CD8-positive, alpha-beta memory T cell (primary cell): Measurements from ENCODE around the gene MYBPC2. TPM values are rescaled to one million over a fixed set of nuclear protein-coding genes. Genes with fewer than 3 reads are reported as not detected.

Experiments
- CTCF ChIA-PET: fragments of 350-600 bp; sonication (Branson Sonifier 250); formaldehyde crosslinking; loops from one replicate; lab custom pipeline; 2021; ENCODE audit warnings: antibody characterized with exemption; lab: Charles Lee
- POLR2A ChIA-PET: fragments of 350-600 bp; sonication (Branson Sonifier 250); formaldehyde crosslinking; loops from one replicate; lab custom pipeline; 2021; ENCODE audit warnings: antibody characterized with exemption; lab: Charles Lee
- DNase-seq, 5 donors: peaks; one replicate each; pipeline versions ENCODE4 v3.0.0 to v3.0.0-alpha.2; 2020 to 2022; ENCODE audit warnings: mixed read lengths in 1 of 5
- H3K27ac ChIP-seq: one replicate; pipeline ENCODE4 v1.7.0; 2013; ENCODE audit warnings: low read depth, mild to moderate bottlenecking, low read length, moderate library complexity
- H3K27me3 ChIP-seq: 2 replicates; pipeline ENCODE4 v1.7.0; 2013; ENCODE audit warnings: low read length, mild to moderate bottlenecking; ENCODE audit not compliant: insufficient read depth, poor library complexity, severe bottlenecking
- H3K36me3 ChIP-seq: 2 replicates; pipeline ENCODE4 v1.7.0; 2013; ENCODE audit warnings: mild to moderate bottlenecking, low read length, moderate library complexity; ENCODE audit not compliant: insufficient read depth
- H3K4me1 ChIP-seq: 2 replicates; pipeline ENCODE4 v1.7.0; 2013; ENCODE audit warnings: mild to moderate bottlenecking, low read length, moderate library complexity; ENCODE audit not compliant: insufficient read depth
- H3K4me3 ChIP-seq: 2 replicates; pipeline ENCODE4 v1.7.0; 2013; ENCODE audit warnings: mild to moderate bottlenecking, low read length
- H3K9me3 ChIP-seq: 2 replicates; pipeline ENCODE4 v1.7.0; 2013; ENCODE audit warnings: mild to moderate bottlenecking, low read length
- H3K27ac Mint-ChIP-seq, 8 donors: one replicate each; pipeline ENCODE4 v1.8.0; 2020 to 2021; ENCODE audit warnings: mixed read lengths in 8 of 8, mild to moderate bottlenecking in 6 of 8, inconsistent platforms in 3 of 8, moderate library complexity in 3 of 8
- H3K27me3 Mint-ChIP-seq, 2 donors: one replicate each; pipeline ENCODE4 v1.8.0; 2020 to 2021; ENCODE audit warnings: mixed read lengths in 2 of 2, mild to moderate bottlenecking in 1 of 2, moderate library complexity in 1 of 2
- H3K36me3 Mint-ChIP-seq, 3 donors: one replicate each; pipeline ENCODE4 v1.8.0; 2020 to 2021; ENCODE audit warnings: mixed read lengths in 3 of 3, inconsistent platforms in 1 of 3, mild to moderate bottlenecking in 1 of 3
- H3K4me1 Mint-ChIP-seq, 3 donors: one replicate each; pipeline ENCODE4 v1.8.0; 2020 to 2021; ENCODE audit warnings: mixed read lengths in 3 of 3, inconsistent platforms in 1 of 3, mild to moderate bottlenecking in 1 of 3
- H3K4me3 Mint-ChIP-seq, 7 donors: one replicate each; pipeline ENCODE4 v1.8.0; 2020 to 2021; ENCODE audit warnings: mixed read lengths in 7 of 7, mild to moderate bottlenecking in 6 of 7, moderate library complexity in 4 of 7, inconsistent platforms in 2 of 7
- H3K9me3 Mint-ChIP-seq, 5 donors: one replicate each; pipeline ENCODE4 v1.8.0; 2020 to 2022; ENCODE audit warnings: mixed read lengths in 5 of 5, mild to moderate bottlenecking in 3 of 5, moderate library complexity in 2 of 5, inconsistent platforms in 1 of 5
- polyA plus RNA-seq: library from polyadenylated mRNA; unstranded; fragments of 300-500 nt; fragmentation: Illumina TruSeq; gene quantifications from one replicate; pipeline ENCODE4 v1.2.3, GENCODE V29; 2021
- total RNA-seq, 2 experiments: library from RNA; stranded (reverse); gene quantifications; one replicate each; pipeline ENCODE4 v1.2.3, GENCODE V29; 2021

The MYBPC2 gene
- total RNA-seq (under 1 TPM; 0.07 to 0.24 TPM), polyA plus RNA-seq (not detected)

DNA sequence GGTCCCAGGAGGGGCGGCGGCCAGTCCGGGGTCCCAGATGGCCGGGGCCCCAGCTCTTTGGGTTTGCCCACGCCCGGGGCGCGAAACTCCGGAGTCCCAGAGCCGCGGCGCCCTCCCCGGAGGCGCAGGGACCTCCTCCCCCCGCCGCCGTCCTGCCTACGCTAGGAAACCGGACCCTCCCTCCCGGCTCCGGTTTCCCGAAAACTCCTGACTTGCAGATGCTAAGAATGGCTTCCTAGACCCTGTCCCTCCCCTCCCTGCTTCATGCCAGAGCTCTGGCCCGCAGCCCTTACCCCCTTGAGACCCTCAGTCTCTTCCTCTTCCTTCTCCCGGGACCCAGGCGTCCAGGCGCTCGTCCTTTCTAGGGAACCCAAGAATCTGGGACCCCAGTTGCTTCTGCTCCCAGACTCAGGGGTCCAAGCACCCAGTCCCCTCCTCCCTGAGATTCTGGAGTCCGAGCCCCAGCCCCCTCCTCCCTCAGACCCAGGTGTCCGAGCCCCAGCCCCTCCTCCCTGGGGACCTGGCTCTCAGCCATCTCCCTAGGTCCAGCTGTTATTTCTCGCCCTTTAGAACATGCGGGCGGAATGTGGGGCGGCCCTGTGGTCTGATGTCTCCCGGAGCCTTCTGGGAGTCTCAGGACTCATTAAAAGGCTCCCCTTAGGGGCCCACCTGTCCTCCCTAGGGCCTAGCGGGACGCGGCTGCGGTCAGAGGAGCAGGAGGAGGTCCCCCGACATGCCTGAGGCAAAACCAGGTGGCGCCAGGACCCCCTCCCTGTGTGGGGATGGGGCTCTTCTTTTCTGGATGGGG lies at the start of gene MYBPC2:
TSS of gene MYBPC2 (plus strand) at position 672 of the 808 bp plus-strand sequence. CDS start at position 734, 62 bp downstream.
- Mint-ChIP-seq H3K4me3 (peak within 1 kb of the TSS; percentile 89 to 97 (median 91)), H3K9me3 (peaks cover 0 to 3% (median 0%) of the 10 kb centered on the region in 5 donors), H3K27ac (peak within 1 kb of the TSS in 7 of 8 donors; percentile 64 to 96 (median 90)), H3K4me1 (peaks cover 11 to 15% (median 12%) of the 10 kb centered on the region in 3 donors), H3K27me3 (peaks cover 19 to 42% of the 10 kb centered on the region in 2 donors), H3K36me3 (peaks cover 0 to 4% (median 0%) of the 10 kb centered on the region in 3 donors)
- DNase-seq: no peak
- no peaks in the 10 kb centered on the region for H3K9me3 ChIP-seq
- H3K36me3 ChIP-seq: no peaks in the 10 kb centered on the region
- peak within 1 kb of the TSS; percentile 78 for H3K4me3 ChIP-seq
- POLR2A ChIA-PET: no interaction called here
- peak within 1 kb of the TSS; percentile 19 for H3K27ac ChIP-seq
- peaks cover 4% of the 10 kb centered on the region for H3K27me3 ChIP-seq
- CTCF ChIA-PET: no interaction called here
- H3K4me1 ChIP-seq: peaks cover 9% of the 10 kb centered on the region

DNA sequence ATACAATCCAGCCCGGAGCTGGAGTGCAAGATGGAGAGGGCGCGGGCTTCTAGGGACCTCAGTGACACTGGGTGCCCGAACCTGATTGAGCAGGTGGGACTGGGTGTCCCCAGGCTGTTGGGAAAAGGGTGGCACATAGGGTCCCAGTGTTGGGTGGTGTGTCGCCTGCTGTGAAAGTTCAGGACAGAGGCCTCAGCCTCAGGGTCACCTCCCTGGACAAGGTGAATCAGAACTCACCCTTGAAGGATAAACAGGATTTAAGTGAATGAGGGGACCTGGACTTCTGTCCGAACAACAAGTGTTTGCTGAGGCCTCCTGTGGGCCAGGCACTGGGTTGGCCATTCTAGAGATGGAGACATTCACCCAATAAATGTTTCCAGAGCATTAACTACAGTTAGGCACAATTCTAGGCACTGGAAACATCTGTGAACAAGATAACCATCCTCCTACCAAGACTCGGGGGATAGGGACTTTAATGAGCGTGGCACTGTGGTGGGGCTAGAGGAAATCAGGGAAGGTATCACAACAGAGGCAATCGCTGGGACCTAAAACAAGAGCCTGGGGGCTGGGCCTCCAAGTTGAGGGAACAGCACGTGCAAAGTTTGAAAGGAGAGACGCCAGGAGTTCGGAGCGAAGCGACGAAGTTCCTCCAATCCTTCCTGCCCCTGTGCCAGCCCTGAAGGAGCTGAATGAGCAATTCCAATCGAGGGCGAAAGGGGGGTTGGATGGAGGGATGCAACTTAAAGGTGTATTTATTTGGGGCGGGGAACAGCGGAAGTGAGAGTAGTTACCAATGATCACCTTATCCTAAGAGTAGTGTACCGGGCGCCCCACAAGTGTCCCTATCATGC lies 49.5 kb upstream of the MYBPC2 start:
- H3K27me3 ChIP-seq: no peaks in the 10 kb centered on the region
- POLR2A ChIA-PET: interaction anchor here (0.6 to 2.0 kb wide), 4 partner anchors 22 to 128 kb away, joined by 3 to 13 read pairs (median 6); partner anchors contain the start of genes EMC10 and JOSD2
- Mint-ChIP-seq H3K36me3 (peaks cover 5 to 68% (median 7%) of the 10 kb centered on the region in 3 donors), H3K27ac (peak overlapping the region; percentile 84 to 98 (median 92)), H3K9me3 (peaks cover 0 to 3% (median 0%) of the 10 kb centered on the region in 5 donors), H3K27me3 (peaks cover 0 to 8% of the 10 kb centered on the region in 2 donors), H3K4me3 (peak overlapping the region; percentile 85 to 97 (median 93)), H3K4me1 (peaks cover 28 to 46% (median 42%) of the 10 kb centered on the region in 3 donors)
- H3K4me3 ChIP-seq: peak overlapping the region; percentile 43
- CTCF ChIA-PET: interaction anchor here (1.4 to 1.6 kb wide), 2 partner anchors 14 to 26 kb away, joined by 7 read pairs; no protein-coding TSS in a partner anchor
- no peak for DNase-seq
- H3K4me1 ChIP-seq: peaks cover 16% of the 10 kb centered on the region
- H3K27ac ChIP-seq: peak overlapping the region; percentile 49
- H3K36me3 ChIP-seq: peaks cover 25% of the 10 kb centered on the region
- H3K9me3 ChIP-seq: no peaks in the 10 kb centered on the region

DNA sequence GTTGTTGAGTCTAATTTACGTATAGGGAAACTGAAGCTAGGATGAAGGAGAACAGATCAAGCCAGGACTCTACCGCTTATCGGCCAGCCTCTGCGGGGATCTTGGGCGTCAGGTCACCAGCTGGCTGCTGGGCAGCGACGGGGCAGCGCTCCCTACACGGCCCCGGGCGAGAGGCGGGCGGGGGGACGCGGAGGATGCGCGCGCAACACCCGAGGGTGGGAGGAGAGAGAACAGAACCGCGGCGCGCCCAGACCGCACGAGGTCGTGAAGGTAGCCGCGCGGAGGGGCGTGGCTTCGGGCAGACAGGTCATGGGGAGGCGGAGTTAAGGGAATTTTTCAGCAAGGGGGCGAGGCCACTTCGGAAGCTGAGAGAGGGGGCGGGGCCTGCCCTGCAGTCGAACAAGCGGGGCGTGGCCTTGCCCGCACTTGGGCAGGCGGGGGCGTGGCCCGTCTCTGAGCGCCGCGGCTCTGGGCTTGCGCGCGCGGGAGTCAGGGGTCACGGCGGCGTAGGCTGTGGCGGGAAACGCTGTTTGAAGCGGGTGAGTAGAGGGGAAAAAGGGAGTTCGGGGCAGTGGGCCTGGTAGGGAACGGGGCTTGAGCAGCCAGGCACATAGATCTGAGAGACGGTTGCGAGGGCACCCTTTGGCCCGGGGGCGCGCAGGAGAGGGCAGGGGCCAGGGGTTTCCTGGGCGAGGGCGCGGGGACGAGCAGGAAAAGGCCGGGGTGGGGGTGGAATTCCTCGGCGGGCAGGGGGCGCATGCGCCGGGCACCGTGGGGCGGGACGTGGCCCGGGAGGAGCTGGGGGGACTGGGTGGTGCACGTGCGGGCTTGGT lies 48.6 kb upstream of the MYBPC2 start, which contains the start of gene POLD1:
TSS of gene POLD1 (plus strand) at position 496 of the 833 bp plus-strand sequence. CDS start 14,505 bp downstream, outside the sequence.
- peak within 1 kb of the TSS; percentile 84 to 98 (median 92) for H3K27ac Mint-ChIP-seq
- H3K4me1 Mint-ChIP-seq: peaks cover 28 to 45% (median 41%) of the 10 kb centered on the region in 3 donors
- H3K36me3 Mint-ChIP-seq: peaks cover 3 to 61% (median 7%) of the 10 kb centered on the region in 3 donors
- Histone ChIP-seq H3K27me3 (no peaks in the 10 kb centered on the region), H3K36me3 (peaks cover 16% of the 10 kb centered on the region), H3K27ac (peak within 1 kb of the TSS; percentile 49), H3K4me1 (peaks cover 16% of the 10 kb centered on the region), H3K9me3 (no peaks in the 10 kb centered on the region), H3K4me3 (peak within 1 kb of the TSS; percentile 46)
- ChIA-PET POLR2A (interaction anchor here (0.5 to 2.0 kb wide), 7 partner anchors 8 to 127 kb away, joined by 3 to 13 read pairs (median 5); partner anchors contain the start of genes EMC10, JOSD2 and NR1H2), CTCF (interaction anchor here (1.2 to 1.6 kb wide), 3 partner anchors 15 to 400 kb away, joined by 3 to 7 read pairs (median 7); no protein-coding TSS in a partner anchor)
- DNase-seq: peak; percentile 99
- peaks cover 0 to 8% of the 10 kb centered on the region in 2 donors for H3K27me3 Mint-ChIP-seq
- peaks cover 0 to 3% (median 0%) of the 10 kb centered on the region in 5 donors for H3K9me3 Mint-ChIP-seq
- H3K4me3 Mint-ChIP-seq: peak within 1 kb of the TSS; percentile 85 to 97 (median 93)

DNA sequence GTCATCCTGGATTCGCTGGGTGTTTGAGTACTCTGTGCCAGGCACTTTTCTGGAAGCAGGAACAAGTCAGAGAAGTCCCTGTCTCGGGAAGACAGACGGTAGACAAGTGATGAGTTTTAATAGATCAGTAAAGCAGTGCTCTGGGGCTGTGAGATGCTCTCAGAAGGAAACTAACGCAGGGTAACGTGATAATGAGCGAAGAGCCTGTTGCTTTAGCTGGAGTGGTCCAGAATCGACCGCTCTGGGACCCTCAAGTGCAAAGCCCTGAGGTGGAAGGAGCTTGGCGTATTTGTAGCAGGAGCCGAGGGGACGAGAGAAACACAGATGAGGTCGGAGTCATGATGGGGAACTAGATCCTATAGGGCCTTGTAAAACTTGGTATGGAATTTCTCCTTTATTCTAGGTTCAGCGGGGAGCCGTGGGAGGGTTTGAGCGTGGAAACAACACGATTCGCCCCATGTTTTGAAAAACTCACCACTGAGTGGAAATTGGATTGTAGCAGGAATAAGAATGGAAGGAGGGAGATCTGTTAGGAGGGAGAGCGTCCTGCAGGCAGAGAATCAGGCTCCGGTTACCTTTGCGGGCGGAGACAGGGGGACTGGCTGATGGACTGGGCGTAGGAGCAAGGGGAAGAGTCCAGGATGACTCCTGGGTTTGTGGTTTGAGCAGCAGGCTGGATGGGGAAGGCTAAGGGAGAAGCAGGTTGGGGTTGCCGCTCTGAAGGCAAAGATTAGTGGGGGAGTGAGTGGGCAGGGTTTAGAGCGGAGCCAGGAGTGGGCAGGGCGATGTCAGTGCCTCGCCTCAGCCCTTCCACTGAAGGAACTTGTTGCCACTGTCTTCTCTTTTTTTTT lies 47.8 kb upstream of the MYBPC2 start:
- peaks cover 0 to 52% (median 2%) of the 10 kb centered on the region in 3 donors for H3K36me3 Mint-ChIP-seq
- CTCF ChIA-PET: interaction anchor here (1.2 to 1.6 kb wide), 3 partner anchors 16 to 399 kb away, joined by 3 to 7 read pairs (median 7); no protein-coding TSS in a partner anchor
- H3K9me3 Mint-ChIP-seq: peaks cover 0 to 3% (median 0%) of the 10 kb centered on the region in 5 donors
- H3K9me3 ChIP-seq: no peaks in the 10 kb centered on the region
- H3K27me3 ChIP-seq: no peaks in the 10 kb centered on the region
- peaks cover 28 to 38% (median 32%) of the 10 kb centered on the region in 3 donors for H3K4me1 Mint-ChIP-seq
- peaks cover 8% of the 10 kb centered on the region for H3K36me3 ChIP-seq
- POLR2A ChIA-PET: interaction anchor here (0.5 to 2.0 kb wide), 6 partner anchors 9 to 126 kb away, joined by 3 to 13 read pairs (median 6); partner anchors contain the start of genes JOSD2 and NR1H2
- peak overlapping the region; percentile 44 for H3K27ac ChIP-seq
- H3K27ac Mint-ChIP-seq: peak overlapping the region; percentile 84 to 97 (median 90)
- H3K4me3 Mint-ChIP-seq: peak overlapping the region; percentile 85 to 97 (median 93)
- H3K27me3 Mint-ChIP-seq: peaks cover 0 to 8% of the 10 kb centered on the region in 2 donors
- no peak for DNase-seq
- H3K4me1 ChIP-seq: peaks cover 16% of the 10 kb centered on the region
- peak overlapping the region; percentile 46 for H3K4me3 ChIP-seq

DNA sequence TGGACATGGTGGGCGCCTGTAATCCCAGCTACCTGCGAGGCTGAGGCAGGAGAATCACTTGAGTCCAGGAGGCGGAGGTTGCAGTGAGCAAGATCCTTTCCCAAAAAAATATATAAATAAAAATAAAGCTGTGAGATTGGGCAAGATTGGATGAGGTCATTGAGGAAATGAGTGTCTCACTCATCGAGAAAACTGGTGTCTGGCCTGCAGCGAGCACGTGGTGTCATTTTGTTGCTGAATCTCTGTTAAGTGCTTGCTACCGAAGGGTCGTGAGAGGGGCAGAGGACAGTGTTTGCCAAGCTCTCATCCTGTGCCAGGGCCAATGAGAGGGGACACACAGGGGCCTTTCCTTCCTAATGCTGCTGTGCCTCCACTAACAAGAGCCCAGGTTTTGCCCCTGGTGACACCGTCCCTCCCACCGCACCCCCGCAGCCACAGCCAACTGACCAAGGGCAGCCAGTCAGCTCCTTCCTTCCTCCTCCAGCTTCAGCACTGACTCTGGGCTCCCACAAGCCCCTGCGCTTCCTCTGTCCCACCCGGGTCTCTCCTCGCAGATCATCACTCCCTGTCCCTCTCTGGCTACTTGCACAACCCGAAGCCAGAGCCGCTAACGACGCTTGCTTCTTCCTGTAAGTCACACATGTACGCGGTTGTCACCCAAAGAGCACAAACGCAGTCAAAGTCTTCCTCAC lies 45.4 kb upstream of the MYBPC2 start:
- no peaks in the 10 kb centered on the region for H3K9me3 ChIP-seq
- Mint-ChIP-seq H3K27me3 (peaks cover 0 to 8% of the 10 kb centered on the region in 2 donors), H3K4me3 (peak overlapping the region in 3 of 7 donors; percentile 9 to 80 (median 38)), H3K27ac (peak overlapping the region in 3 of 8 donors; percentile 47 to 83 (median 73)), H3K4me1 (peaks cover 26 to 32% (median 28%) of the 10 kb centered on the region in 3 donors), H3K36me3 (peaks cover 0 to 38% (median 0%) of the 10 kb centered on the region in 3 donors), H3K9me3 (peaks cover 0 to 3% (median 0%) of the 10 kb centered on the region in 5 donors)
- DNase-seq: no peak
- H3K36me3 ChIP-seq: peaks cover 4% of the 10 kb centered on the region
- ChIA-PET CTCF (interaction anchor here (1.8 kb wide), 1 partner anchor 19 kb away, joined by 4 read pairs; no protein-coding TSS in a partner anchor), POLR2A (no interaction called here)
- H3K27me3 ChIP-seq: no peaks in the 10 kb centered on the region
- H3K4me3 ChIP-seq: no peak overlapping the region
- H3K4me1 ChIP-seq: peaks cover 16% of the 10 kb centered on the region
- H3K27ac ChIP-seq: no peak overlapping the region

DNA sequence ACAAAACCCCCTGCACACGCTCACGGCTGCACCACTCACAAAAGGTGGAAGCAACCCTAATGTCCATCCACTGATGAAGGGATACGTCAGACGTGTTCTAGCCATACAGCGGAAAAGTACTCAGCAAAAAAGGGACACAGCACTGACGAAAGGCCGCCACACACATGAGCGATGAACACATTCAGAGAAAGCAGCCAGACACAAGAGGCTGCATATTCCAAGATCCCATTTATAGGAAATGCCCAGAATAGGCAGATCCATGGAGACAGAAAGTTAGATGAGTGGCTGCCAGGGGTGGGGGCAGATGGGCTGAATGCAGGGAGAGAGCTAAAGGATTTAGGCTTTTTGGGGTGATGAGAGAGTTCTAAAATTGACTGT lies 44.8 kb upstream of the MYBPC2 start:
- Mint-ChIP-seq H3K9me3 (peaks cover 0 to 3% (median 0%) of the 10 kb centered on the region in 5 donors), H3K4me1 (peaks cover 26 to 32% (median 28%) of the 10 kb centered on the region in 3 donors), H3K27me3 (peaks cover 0 to 8% of the 10 kb centered on the region in 2 donors), H3K36me3 (peaks cover 0 to 33% (median 0%) of the 10 kb centered on the region in 3 donors), H3K4me3 (peak overlapping the region in 3 of 7 donors; percentile 9 to 80 (median 38)), H3K27ac (peak overlapping the region in 3 of 8 donors; percentile 34 to 73 (median 47))
- Histone ChIP-seq H3K9me3 (no peaks in the 10 kb centered on the region), H3K4me1 (peaks cover 16% of the 10 kb centered on the region), H3K27me3 (no peaks in the 10 kb centered on the region), H3K27ac (no peak overlapping the region), H3K4me3 (no peak overlapping the region), H3K36me3 (peaks cover 4% of the 10 kb centered on the region)
- DNase-seq: no peak
- POLR2A ChIA-PET: no interaction called here
- CTCF ChIA-PET: interaction anchor here (1.8 kb wide), 1 partner anchor 19 kb away, joined by 4 read pairs; no protein-coding TSS in a partner anchor
